Myocyte (in vitro differentiated cells): Measurements from ENCODE around the gene FOXL2NB. TPM values are rescaled to one million over a fixed set of nuclear protein-coding genes. Genes with fewer than 3 reads are reported as not detected.
A peak's percentile ranks its signal among the peaks of the same experiment; 100 is the strongest.

ENCODE experiments used
- DNase-seq: peaks from one replicate; pipeline ENCODE4 v3.0.0-alpha.2; 2012; ENCODE audit warnings: low read depth
- total RNA-seq: library from RNA; depleted of rRNA; stranded (reverse); fragments of >200 nt; gene quantifications from 2 replicates; pipeline ENCODE4 v1.2.3, GENCODE V29; 2014

FOXL2NB gene
- total RNA-seq, 1 donor from 2014 or later, result 3.2 TPM

- DNase-seq, result no peak
Measured at GRCh38 chr3:138928727-138929372, 18.2 kb upstream of the FOXL2NB start.

- DNase-seq, result no peak
Measured at GRCh38 chr3:138933068-138933668, 13.8 kb upstream of the FOXL2NB start.

DNA sequence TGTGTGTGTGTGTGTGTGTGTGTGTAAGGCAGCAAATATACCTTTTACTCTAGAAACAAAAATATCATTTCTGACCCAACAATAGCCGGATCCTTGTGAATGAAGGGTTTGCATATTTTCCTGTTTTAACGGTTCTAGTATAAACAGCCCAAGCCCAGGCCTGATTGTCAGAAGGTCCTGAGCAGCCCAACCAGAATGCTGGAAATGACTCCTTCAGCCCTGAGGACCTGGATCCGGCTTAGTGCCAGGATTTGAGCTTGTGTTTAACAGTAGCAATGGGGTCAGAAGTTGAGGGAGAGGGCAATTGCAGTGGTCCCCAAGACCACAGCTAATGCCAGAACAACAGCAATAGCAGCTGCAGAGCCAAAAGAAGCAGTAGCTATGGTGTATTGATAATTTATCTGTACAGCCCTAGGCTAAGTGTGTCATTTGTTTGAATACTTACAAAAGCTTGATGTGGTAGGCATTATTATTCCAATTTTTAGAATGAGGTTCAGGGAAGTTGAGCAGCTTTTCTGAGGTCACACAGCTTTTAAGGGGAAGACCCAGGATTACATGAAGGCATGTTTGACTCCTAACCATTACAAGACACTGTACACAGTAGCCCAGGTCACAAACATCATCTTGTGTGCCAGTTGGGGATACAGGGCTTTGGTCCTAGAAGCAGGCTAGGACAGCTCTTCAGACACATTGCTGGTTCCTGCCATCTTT, 12.9 kb upstream of the FOXL2NB start:
- no peak for DNase-seq

DNA sequence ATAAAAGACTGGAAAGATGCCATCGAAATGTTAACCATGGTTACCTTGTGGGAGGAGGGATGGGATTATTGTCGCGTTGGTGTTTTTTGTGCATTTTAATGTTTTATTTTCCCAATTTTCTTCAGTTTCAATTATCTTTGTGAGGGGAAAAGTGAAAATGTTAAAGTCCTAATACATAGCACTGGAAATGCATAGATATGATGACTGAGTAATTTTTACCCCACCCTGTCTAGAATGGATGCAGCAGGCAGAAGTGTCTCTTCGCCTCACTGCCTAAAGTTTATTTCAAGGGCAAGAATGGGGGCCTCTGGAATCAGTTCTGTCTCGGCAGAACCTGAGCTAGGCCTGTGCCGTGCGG, 11.5 kb upstream of the FOXL2NB start:
- DNase-seq, result no peak

- peak; percentile 75 for DNase-seq
Measured at GRCh38 chr3:138935863-138936740, 10.9 kb upstream of the FOXL2NB start.

DNA sequence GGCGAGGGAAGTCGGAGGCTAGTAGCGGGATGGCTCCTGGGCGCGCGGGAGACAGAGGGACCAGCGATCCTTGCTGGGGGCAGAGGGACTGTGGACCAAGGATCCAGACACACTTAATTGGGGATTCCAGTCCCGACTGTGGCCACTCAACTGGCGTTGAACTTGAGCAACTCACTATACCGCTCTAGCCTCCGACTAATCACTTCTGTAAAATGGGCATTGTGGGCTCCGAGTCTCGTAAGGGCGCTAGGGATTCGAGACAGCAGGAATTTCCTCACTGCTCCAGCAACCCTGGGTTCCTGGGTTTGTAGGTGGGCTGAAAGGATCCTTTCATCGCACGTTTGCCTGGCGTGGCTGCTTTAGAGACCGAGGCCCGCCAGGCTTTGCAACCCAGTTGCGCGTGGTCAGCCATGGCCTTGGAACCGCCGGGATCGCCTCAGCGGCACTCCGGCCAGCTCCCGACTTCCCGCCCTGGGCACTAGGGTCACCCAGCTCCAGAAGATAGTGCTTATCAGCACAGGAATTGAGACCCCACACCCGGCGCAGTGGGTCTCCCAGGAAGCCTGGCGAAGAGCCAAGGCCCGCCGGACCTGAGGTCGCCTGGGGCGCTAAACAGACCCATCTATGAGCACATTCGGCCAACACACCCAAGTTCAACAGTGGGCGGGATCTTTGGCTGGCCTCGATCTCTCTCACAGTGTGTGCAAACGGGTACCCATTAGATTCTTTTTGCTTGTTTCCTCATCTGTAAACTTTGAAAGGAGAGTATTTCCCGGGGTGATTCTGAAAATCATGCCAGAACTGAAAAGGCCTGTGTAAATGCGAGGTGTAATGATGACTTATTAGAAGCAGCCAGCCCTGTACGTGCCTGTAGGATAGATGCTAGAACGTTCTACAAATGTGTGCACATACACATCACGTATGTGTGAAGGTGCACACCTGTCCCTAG, 10.0 kb upstream of the FOXL2NB start:
- no peak for DNase-seq

GRCh38 chr3:138937690-138938055, 9.3 kb upstream of the FOXL2NB start:
- DNase-seq, result no peak

- no peak for DNase-seq
Measured at GRCh38 chr3:138938056-138938876, 8.8 kb upstream of the FOXL2NB start.

- no peak for DNase-seq
Measured at GRCh38 chr3:138938877-138939560, 8.0 kb upstream of the FOXL2NB start.

- no peak for DNase-seq
Measured at GRCh38 chr3:138939561-138940241, 7.3 kb upstream of the FOXL2NB start.

GRCh38 chr3:138940446-138940845, 6.6 kb upstream of the FOXL2NB start:
- no peak for DNase-seq

GRCh38 chr3:138941259-138941885, 5.6 kb upstream of the FOXL2NB start:
- peak; percentile 41 for DNase-seq

- DNase-seq, result no peak
Measured at GRCh38 chr3:138942271-138942670, 4.7 kb upstream of the FOXL2NB start.

- DNase-seq, result no peak
Measured at GRCh38 chr3:138942861-138943623, 4.0 kb upstream of the FOXL2NB start.

GRCh38 chr3:138943724-138944653, 3.0 kb upstream of the FOXL2NB start:
- DNase-seq, result no peak

- DNase-seq, result no peak
Measured at GRCh38 chr3:138944654-138944928, 2.4 kb upstream of the FOXL2NB start.
